ENCODE measurements around the gene SHC3.

Gene SHC3

GRCh38 chr9:89059925-89060506 lies 118.6 kb downstream of the SHC3 start:
- no peak for DNase-seq (ENCODE audit: low read depth in 2 of 3, low spot score in 1 of 3)

GRCh38 chr9:89058906-89059305 lies 119.7 kb downstream of the SHC3 start:
- no peak for DNase-seq (ENCODE audit: low read depth in 2 of 3, low spot score in 1 of 3)

GRCh38 chr9:89054865-89055495 lies 123.6 kb downstream of the SHC3 start:
- no peak for DNase-seq (ENCODE audit: low read depth in 2 of 3, low spot score in 1 of 3)

- DNase-seq (ENCODE audit: low read depth in 2 of 3, low spot score in 1 of 3) = no peak
Observed at GRCh38 chr9:89053301-89053700, 125.3 kb downstream of the SHC3 start.

- DNase-seq (ENCODE audit: low read depth in 2 of 3, low spot score in 1 of 3) = no peak
Observed at GRCh38 chr9:89052470-89053097, 126.0 kb downstream of the SHC3 start.

- no peak for DNase-seq (ENCODE audit: low read depth in 2 of 3, low spot score in 1 of 3)
Observed at GRCh38 chr9:89051421-89052025, 127.1 kb downstream of the SHC3 start.

- no peak for DNase-seq (ENCODE audit: low read depth in 2 of 3, low spot score in 1 of 3)
Observed at GRCh38 chr9:89049646-89050045, 129.0 kb downstream of the SHC3 start.

- DNase-seq (ENCODE audit: low read depth in 2 of 3, low spot score in 1 of 3) = no peak
Observed at GRCh38 chr9:89048616-89049015, 130.0 kb downstream of the SHC3 start.

- no peak for DNase-seq (ENCODE audit: low read depth in 2 of 3, low spot score in 1 of 3)
Observed at GRCh38 chr9:89047667-89048066, 131.0 kb downstream of the SHC3 start.

- DNase-seq (ENCODE audit: low read depth in 2 of 3, low spot score in 1 of 3) = no peak
Observed at GRCh38 chr9:89046832-89047231, 131.8 kb downstream of the SHC3 start.

GRCh38 chr9:89044881-89045280 lies 133.7 kb downstream of the SHC3 start:
- DNase-seq (ENCODE audit: low read depth in 2 of 3, low spot score in 1 of 3) = no peak

- no peak for DNase-seq (ENCODE audit: low read depth in 2 of 3, low spot score in 1 of 3)
Observed at GRCh38 chr9:89044104-89044503, 134.5 kb downstream of the SHC3 start.

GRCh38 chr9:89042984-89043383 lies 135.6 kb downstream of the SHC3 start:
- DNase-seq (ENCODE audit: low read depth in 2 of 3, low spot score in 1 of 3) = no peak

- no peak for DNase-seq (ENCODE audit: low read depth in 2 of 3, low spot score in 1 of 3)
Observed at GRCh38 chr9:89039664-89040063, 139.0 kb downstream of the SHC3 start.

- DNase-seq (ENCODE audit: low read depth in 2 of 3, low spot score in 1 of 3) = no peak
Observed at GRCh38 chr9:89039104-89039465, 139.5 kb downstream of the SHC3 start.

GRCh38 chr9:89038382-89039103 lies 140.1 kb downstream of the SHC3 start:
- DNase-seq (ENCODE audit: low read depth in 2 of 3, low spot score in 1 of 3) = no peak

GRCh38 chr9:89037891-89038290 lies 140.7 kb downstream of the SHC3 start:
- no peak for DNase-seq (ENCODE audit: low read depth in 2 of 3, low spot score in 1 of 3)

GRCh38 chr9:89037346-89037745 lies 141.3 kb downstream of the SHC3 start:
- no peak for DNase-seq (ENCODE audit: low read depth in 2 of 3, low spot score in 1 of 3)

- no peak for DNase-seq (ENCODE audit: low read depth in 2 of 3, low spot score in 1 of 3)
Observed at GRCh38 chr9:89036891-89037290, 141.7 kb downstream of the SHC3 start.

- no peak for DNase-seq (ENCODE audit: low read depth in 2 of 3, low spot score in 1 of 3)
Observed at GRCh38 chr9:89036383-89036782, 142.2 kb downstream of the SHC3 start.

- DNase-seq (ENCODE audit: low read depth in 2 of 3, low spot score in 1 of 3) = no peak
Observed at GRCh38 chr9:89032661-89033060, 146.0 kb downstream of the SHC3 start.

GRCh38 chr9:89032173-89032572 lies 146.4 kb downstream of the SHC3 start:
- no peak for DNase-seq (ENCODE audit: low read depth in 2 of 3, low spot score in 1 of 3)
